ENCODE measurements around the gene TPO. TPM values are rescaled to one million over a fixed set of nuclear protein-coding genes. Genes with fewer than 3 reads are reported as not detected.

TPO gene
- total and polyA plus RNA-seq, 11 donors = 3.0 to 13.8 (median 8.4) TPM

DNA sequence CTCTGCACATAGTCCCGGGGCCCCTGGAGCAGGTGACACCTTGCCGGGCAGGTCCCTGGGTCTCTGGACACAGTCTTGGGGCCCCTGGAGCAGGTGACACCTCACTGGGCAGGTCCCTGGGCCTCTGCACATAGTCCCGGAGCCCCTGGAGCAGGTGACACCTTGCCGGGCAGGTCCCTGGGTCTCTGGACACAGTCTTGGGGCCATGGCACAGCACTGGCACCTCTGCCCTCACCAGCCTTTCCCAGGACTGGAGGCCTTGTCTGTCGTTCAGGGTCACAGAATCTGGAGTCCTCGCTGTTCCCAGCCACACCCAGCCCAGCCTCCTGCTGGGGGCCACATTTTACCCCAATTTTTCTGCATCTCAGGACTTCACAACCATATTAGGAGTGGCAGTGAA is 2.2 kb downstream of the TPO start:
- TF ChIP-seq POLR2A (IDR thresholded peaks at IDR 0.05) = no peak
- TF ChIP-seq, protein P1, sequence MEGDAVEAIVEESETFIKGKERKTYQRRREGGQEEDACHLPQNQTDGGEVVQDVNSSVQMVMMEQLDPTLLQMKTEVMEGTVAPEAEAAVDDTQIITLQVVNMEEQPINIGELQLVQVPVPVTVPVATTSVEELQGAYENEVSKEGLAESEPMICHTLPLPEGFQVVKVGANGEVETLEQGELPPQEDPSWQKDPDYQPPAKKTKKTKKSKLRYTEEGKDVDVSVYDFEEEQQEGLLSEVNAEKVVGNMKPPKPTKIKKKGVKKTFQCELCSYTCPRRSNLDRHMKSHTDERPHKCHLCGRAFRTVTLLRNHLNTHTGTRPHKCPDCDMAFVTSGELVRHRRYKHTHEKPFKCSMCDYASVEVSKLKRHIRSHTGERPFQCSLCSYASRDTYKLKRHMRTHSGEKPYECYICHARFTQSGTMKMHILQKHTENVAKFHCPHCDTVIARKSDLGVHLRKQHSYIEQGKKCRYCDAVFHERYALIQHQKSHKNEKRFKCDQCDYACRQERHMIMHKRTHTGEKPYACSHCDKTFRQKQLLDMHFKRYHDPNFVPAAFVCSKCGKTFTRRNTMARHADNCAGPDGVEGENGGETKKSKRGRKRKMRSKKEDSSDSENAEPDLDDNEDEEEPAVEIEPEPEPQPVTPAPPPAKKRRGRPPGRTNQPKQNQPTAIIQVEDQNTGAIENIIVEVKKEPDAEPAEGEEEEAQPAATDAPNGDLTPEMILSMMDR (IDR thresholded peaks at IDR 0.05) = no peak
- ATAC-seq (no peak), DNase-seq (no peak)
- Histone ChIP-seq H3K4me3 (no peak overlapping the region), H3K36me3 (peaks cover 0 to 7% (median 0%) of the 10 kb centered on the region in 9 donors), H3K4me1 (no peaks in the 10 kb centered on the region), H3K9me3 (no peaks in the 10 kb centered on the region), H3K27me3 (no peaks in the 10 kb centered on the region), H3K27ac (no peak overlapping the region)
- 75 to 93% (median 85%) methylated on average over 4 to 6 of the region's 6 CpGs for WGBS, 4 donors
- intact Hi-C loops (cut with DNase I) = no loop called here

DNA sequence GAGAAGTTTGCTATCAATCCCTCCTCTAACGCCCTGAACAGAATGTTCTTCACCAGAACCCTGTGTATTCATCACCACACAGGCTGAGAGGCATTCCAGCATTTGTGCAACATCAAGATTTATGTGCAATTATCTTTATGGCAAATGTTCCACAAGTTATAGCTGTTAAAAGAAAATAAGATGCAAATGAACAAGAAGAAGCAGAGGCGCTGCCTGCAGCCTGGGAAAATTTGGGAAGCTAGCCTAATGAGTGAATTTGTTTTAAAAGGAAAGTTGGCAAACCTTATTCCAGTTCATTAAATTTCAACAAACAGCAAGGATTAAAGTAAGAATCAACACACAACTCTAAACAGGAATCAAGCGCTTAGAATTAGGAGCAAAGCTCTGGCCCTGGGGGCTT is 5.3 kb downstream of the TPO start:
- H3K27ac ChIP-seq = no peak overlapping the region
- ATAC-seq (no peak), DNase-seq (no peak)
- H3K36me3 ChIP-seq = peaks cover 0 to 6% (median 0%) of the 10 kb centered on the region in 9 donors
- 83 to 93% (median 86%) methylated on average over 3 of the region's 3 CpGs for WGBS, 4 donors
- TF ChIP-seq, protein P1 (IDR thresholded peaks at IDR 0.05) = no peak
- TF ChIP-seq POLR2A (IDR thresholded peaks at IDR 0.05) = no peak
- no peaks in the 10 kb centered on the region for H3K9me3 ChIP-seq
- no peaks in the 10 kb centered on the region for H3K27me3 ChIP-seq
- no peaks in the 10 kb centered on the region for H3K4me1 ChIP-seq
- intact Hi-C loops (cut with DNase I) = no loop called here
- no peak overlapping the region for H3K4me3 ChIP-seq

DNA sequence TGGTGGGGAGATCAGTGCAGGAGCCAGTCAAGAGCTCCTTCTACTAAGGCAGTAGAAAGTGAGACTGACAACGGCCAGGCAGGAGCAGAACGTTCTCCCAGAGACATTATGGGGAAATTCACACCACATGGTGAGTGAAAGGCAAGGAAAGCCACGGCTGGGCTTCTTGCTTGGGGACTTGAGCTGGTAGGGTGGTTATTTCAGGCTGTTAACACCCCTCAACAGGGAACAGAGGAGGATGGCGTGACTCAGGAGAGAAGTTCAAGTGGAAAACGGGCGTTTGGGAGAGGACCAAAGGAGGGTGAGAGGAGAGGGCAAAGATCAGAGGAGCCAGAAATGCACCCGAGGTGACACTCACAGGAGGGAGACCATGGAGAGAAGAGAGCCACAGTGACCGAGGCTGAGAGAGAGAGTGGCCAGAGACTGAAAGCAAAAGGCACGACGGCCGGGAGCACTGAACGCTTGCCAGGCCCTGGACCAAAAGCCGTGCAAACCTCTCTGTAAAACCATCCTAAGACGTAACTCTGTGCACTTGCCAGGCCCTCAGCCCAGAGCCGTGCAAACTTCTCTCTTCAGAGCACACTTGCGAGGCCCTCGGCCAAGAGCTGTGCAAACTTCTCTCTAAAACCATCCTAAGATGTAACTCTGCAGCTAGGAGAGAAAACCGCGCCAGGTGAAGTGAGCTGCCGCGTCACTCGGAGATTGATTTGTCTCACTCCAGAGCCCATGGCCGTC is 7.7 kb downstream of the TPO start:
- ATAC-seq (no peak), DNase-seq (no peak)
- WGBS, 4 donors = 74 to 83% (median 80%) methylated on average over 23 of the region's 23 CpGs
- no peak overlapping the region for H3K27ac ChIP-seq
- H3K4me3 ChIP-seq = no peak overlapping the region
- no peaks in the 10 kb centered on the region for H3K9me3 ChIP-seq
- no peaks in the 10 kb centered on the region for H3K4me1 ChIP-seq
- no peak for TF ChIP-seq POLR2A (IDR thresholded peaks at IDR 0.05)
- TF ChIP-seq, protein P1 (IDR thresholded peaks at IDR 0.05) = no peak
- H3K27me3 ChIP-seq = no peaks in the 10 kb centered on the region
- intact Hi-C loops (cut with DNase I) = no loop called here
- peaks cover 0 to 4% (median 0%) of the 10 kb centered on the region in 9 donors for H3K36me3 ChIP-seq

DNA sequence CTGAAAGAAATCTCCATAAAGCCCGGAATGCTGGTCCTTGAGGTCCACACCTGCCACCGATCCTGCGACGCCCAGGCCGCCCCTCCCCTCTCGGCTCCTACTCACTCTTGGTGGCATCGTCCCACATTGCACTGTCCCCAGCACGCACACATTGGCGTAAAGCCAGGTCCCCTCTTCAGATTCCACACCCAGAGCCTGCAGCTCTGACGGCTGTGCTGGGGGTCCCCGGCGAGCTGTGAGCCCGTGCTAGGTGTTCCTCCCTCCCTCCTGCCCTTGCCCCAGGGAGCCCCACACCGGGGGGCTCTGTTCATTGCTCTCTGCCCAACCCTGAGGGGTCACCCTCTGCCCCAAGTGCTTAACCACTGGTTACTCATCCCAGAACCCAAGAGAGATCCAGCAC is 8.5 kb downstream of the TPO start:
- WGBS, 4 donors = 59 to 73% (median 73%) methylated on average over 14 of the region's 14 CpGs

More for the DNA sequence above, 8.5 kb downstream of the TPO start:
- no peak for ATAC-seq
- Histone ChIP-seq H3K36me3 (peaks cover 0 to 4% (median 0%) of the 10 kb centered on the region in 9 donors), H3K4me3 (no peak overlapping the region), H3K4me1 (no peaks in the 10 kb centered on the region), H3K27me3 (no peaks in the 10 kb centered on the region), H3K9me3 (no peaks in the 10 kb centered on the region), H3K27ac (no peak overlapping the region)
- intact Hi-C loops (cut with DNase I) = no loop called here
- DNase-seq = no peak
- no peak for TF ChIP-seq POLR2A (IDR thresholded peaks at IDR 0.05)
- TF ChIP-seq, protein P1 (IDR thresholded peaks at IDR 0.05) = no peak
